H9 (cell line): ENCODE measurements around the gene NTSR1. TPM values are rescaled to one million over a fixed set of nuclear protein-coding genes. Genes with fewer than 3 reads are reported as not detected.

Experiments used
- DNase-seq: peaks from one replicate; pipeline ENCODE4 v3.0.0-alpha.2; 2017
- H2AFZ ChIP-seq: one replicate; pipeline ENCODE4 v1.6.1; 2013; ENCODE audit warnings: mild to moderate bottlenecking, low read length, control low read depth, moderate library complexity
- H2AK5ac ChIP-seq: 2 replicates; pipeline ENCODE4 v1.6.1; 2013; ENCODE audit warnings: low read length, control low read depth, mixed read lengths; ENCODE audit not compliant: insufficient read length
- H2BK120ac ChIP-seq: one replicate; pipeline ENCODE4 v1.6.1; 2013; ENCODE audit warnings: low read depth, mild to moderate bottlenecking, low read length, control low read depth, inconsistent platforms; ENCODE audit not compliant: poor library complexity, severe bottlenecking
- H2BK12ac ChIP-seq: 2 replicates; pipeline ENCODE4 v1.6.1; 2013; ENCODE audit warnings: low read length, control low read depth, mixed read lengths, low read depth; ENCODE audit not compliant: insufficient read length
- H2BK15ac ChIP-seq: 2 replicates; pipeline ENCODE4 v1.6.1; 2013; ENCODE audit warnings: low read depth, low read length, control low read depth
- H2BK20ac ChIP-seq: one replicate; pipeline ENCODE4 v1.6.1; 2013; ENCODE audit warnings: low read depth, mild to moderate bottlenecking, low read length, control low read depth, inconsistent platforms; ENCODE audit not compliant: poor library complexity, severe bottlenecking
- H2BK5ac ChIP-seq: 2 replicates; pipeline ENCODE4 v1.6.1; 2013; ENCODE audit warnings: low read length, control low read depth, mixed read lengths; ENCODE audit not compliant: insufficient read length
- H3K14ac ChIP-seq: 2 replicates; pipeline ENCODE4 v1.6.1; 2013; ENCODE audit warnings: low read length, control low read depth; ENCODE audit not compliant: insufficient read depth
- H3K18ac ChIP-seq: 2 replicates; pipeline ENCODE4 v1.6.1; 2013; ENCODE audit warnings: low read depth, mild to moderate bottlenecking, mixed read lengths, low read length, control low read depth; ENCODE audit not compliant: insufficient read length
- H3K23ac ChIP-seq: 2 replicates; pipeline ENCODE4 v1.6.1; 2013; ENCODE audit warnings: low read length, control low read depth, mixed read lengths, low read depth; ENCODE audit not compliant: insufficient read length
- H3K23me2 ChIP-seq: 2 replicates; pipeline ENCODE4 v1.6.1; 2013; ENCODE audit warnings: low read depth, mild to moderate bottlenecking, mixed read lengths, low read length, control low read depth; ENCODE audit not compliant: insufficient read length, poor library complexity, severe bottlenecking
- H3K27ac ChIP-seq: 2 replicates; pipeline ENCODE4 v1.5.1; 2013; ENCODE audit warnings: low read length, control low read depth, mixed read lengths, low read depth; ENCODE audit not compliant: insufficient read length
- H3K27me3 ChIP-seq: 2 replicates; pipeline ENCODE4 v1.6.1; 2013; ENCODE audit warnings: low read length, control low read depth, inconsistent platforms; ENCODE audit not compliant: insufficient read depth
- H3K4ac ChIP-seq: 2 replicates; pipeline ENCODE4 v1.6.1; 2013; ENCODE audit warnings: low read depth, mild to moderate bottlenecking, control low read depth, inconsistent platforms, low read length, moderate library complexity
- H3K4me1 ChIP-seq: 2 replicates; pipeline ENCODE4 v1.6.1; 2013; ENCODE audit warnings: low read length, control low read depth, inconsistent platforms; ENCODE audit not compliant: insufficient read depth
- H3K4me2 ChIP-seq: 2 replicates; pipeline ENCODE4 v1.6.1; 2013; ENCODE audit warnings: low read length, control low read depth, mixed read lengths; ENCODE audit not compliant: insufficient read length, insufficient read depth
- H3K56ac ChIP-seq: 2 replicates; pipeline ENCODE4 v1.6.1; 2013; ENCODE audit warnings: low read depth, mild to moderate bottlenecking, mixed read lengths, low read length, control low read depth; ENCODE audit not compliant: insufficient read length
- H3K79me1 ChIP-seq: 2 replicates; pipeline ENCODE4 v1.6.1; 2013; ENCODE audit warnings: low read depth, mild to moderate bottlenecking, moderate library complexity, low read length, control low read depth, inconsistent platforms; ENCODE audit not compliant: insufficient read depth, poor library complexity, severe bottlenecking
- H3K79me2 ChIP-seq: 2 replicates; pipeline ENCODE4 v1.6.1; 2013; ENCODE audit warnings: low read length, control low read depth, inconsistent platforms; ENCODE audit not compliant: insufficient read depth
- H3K9ac ChIP-seq: 2 replicates; pipeline ENCODE4 v1.6.1; 2013; ENCODE audit warnings: low read length, control low read depth, mixed read lengths; ENCODE audit not compliant: insufficient read length; ENCODE audit errors: extremely low read depth
- H3K9me3 ChIP-seq: one replicate; pipeline ENCODE4 v1.6.1; 2013; ENCODE audit warnings: low read depth, low read length, inconsistent platforms; ENCODE audit not compliant: control insufficient read depth
- H3T11ph ChIP-seq: one replicate; pipeline ENCODE4 v1.6.1; 2013; ENCODE audit warnings: mild to moderate bottlenecking, low read length, control low read depth, inconsistent platforms
- H4K20me1 ChIP-seq: one replicate; pipeline ENCODE4 v1.6.1; 2013; ENCODE audit not compliant: control insufficient read depth, insufficient read length, insufficient read depth
- H4K5ac ChIP-seq: 2 replicates; pipeline ENCODE4 v1.6.1; 2013; ENCODE audit warnings: low read depth, mild to moderate bottlenecking, mixed read lengths, low read length, control low read depth; ENCODE audit not compliant: insufficient read length
- H4K8ac ChIP-seq: replicated peaks from 2 replicates; pipeline ENCODE4 v1.6.1; 2013; ENCODE audit warnings: low read length, control low read depth, mixed read lengths, low read depth; ENCODE audit not compliant: insufficient read length
- H4K91ac ChIP-seq: 2 replicates; pipeline ENCODE4 v1.6.1; 2013; ENCODE audit warnings: low read depth, mild to moderate bottlenecking, moderate library complexity, mixed read lengths, low read length, control low read depth; ENCODE audit not compliant: insufficient read length
- H3K27ac Mint-ChIP-seq, 3 experiments: 2 replicates in 2 of 3; 3 replicates in 1 of 3; pipeline ENCODE4 v1.8.0; 2020 to 2021; ENCODE audit warnings: mixed read lengths in 3 of 3, mild to moderate bottlenecking in 1 of 3, moderate library complexity in 1 of 3
- H3K27me3 Mint-ChIP-seq: 2 replicates; pipeline ENCODE4 v1.8.0; 2021; ENCODE audit warnings: low read depth, mild to moderate bottlenecking, moderate library complexity, mixed read lengths
- H3K36me3 Mint-ChIP-seq, 3 experiments: 2 replicates in 2 of 3; 3 replicates in 1 of 3; pipeline ENCODE4 v1.8.0; 2020 to 2021; ENCODE audit warnings: low read depth in 3 of 3, mixed read lengths in 3 of 3; ENCODE audit not compliant: insufficient read depth in 1 of 3
- H3K4me1 Mint-ChIP-seq, 2 experiments: 2 replicates each; pipeline ENCODE4 v1.8.0; 2020; ENCODE audit warnings: mixed read lengths in 2 of 2
- H3K4me3 Mint-ChIP-seq, 2 experiments: 2 replicates in 1 of 2; 3 replicates in 1 of 2; pipeline ENCODE4 v1.8.0; 2020 to 2021; ENCODE audit warnings: mild to moderate bottlenecking in 2 of 2, mixed read lengths in 2 of 2, moderate library complexity in 1 of 2
- H3K9me3 Mint-ChIP-seq, 2 experiments: 2 replicates in 1 of 2; 3 replicates in 1 of 2; pipeline ENCODE4 v1.8.0; 2020; ENCODE audit warnings: mild to moderate bottlenecking in 2 of 2, mixed read lengths in 2 of 2, moderate library complexity in 1 of 2
- WGBS: extraction: QIAGEN DNeasy Blood & Tissue Kit; methylation state at CpG from one replicate; pipeline ENCODE4 v1.1.7; 2013; ENCODE audit warnings: missing lambda C conversion rate, low lambda C conversion rate, mixed read lengths; ENCODE audit not compliant: insufficient read length; ENCODE audit errors: extremely low coverage; 5-methylcytosine and 5-hydroxymethylcytosine counted together
- total RNA-seq: library from RNA; stranded (reverse); gene quantifications from 2 replicates; pipeline ENCODE4 v1.2.1, GENCODE V29; 2021
- TF ChIP-seq, protein P1 (sequence below): fragments of 200-600 bp; sonication (generic); conservative IDR thresholded peaks from 3 replicates; pipeline ENCODE4 v1.8.0; 2021; ENCODE audit warnings: antibody characterized with exemption, mild to moderate bottlenecking

The NTSR1 gene
- total RNA-seq, 1 experiment from 2014 or later: 0.11 TPM

GRCh38 chr20:62678553-62678952 is 30.1 kb upstream of the NTSR1 start:
- Histone ChIP-seq H4K91ac (no peak overlapping the region), H3K27ac (no peak overlapping the region), H2BK120ac (no peak overlapping the region), H3K9me3 (no peaks in the 10 kb centered on the region), H2BK12ac (no peak overlapping the region), H2BK15ac (no peak overlapping the region), H3K4ac (no peak overlapping the region), H2BK20ac (no peak overlapping the region), H3K23ac (no peak overlapping the region), H2BK5ac (no peak overlapping the region), H4K20me1 (no peaks in the 10 kb centered on the region), H3K4me2 (no peak overlapping the region), H2AFZ (no peak overlapping the region), H3K9ac (no peak overlapping the region), H3T11ph (no peak overlapping the region), H3K18ac (no peak overlapping the region), H4K8ac (no peak overlapping the region), H3K23me2 (no peaks in the 10 kb centered on the region), H3K4me1 (no peaks in the 10 kb centered on the region), H3K14ac (no peak overlapping the region), H3K56ac (no peak overlapping the region), H3K79me2 (no peaks in the 10 kb centered on the region), H3K79me1 (no peaks in the 10 kb centered on the region), H4K5ac (no peak overlapping the region), H2AK5ac (no peak overlapping the region), H3K27me3 (no peaks in the 10 kb centered on the region)
- Mint-ChIP-seq H3K4me3 (no peak overlapping the region), H3K27ac (peak overlapping the region in 1 of 3 experiments; percentile 29; a peak in 1 of 7 replicates), H3K36me3 (peaks cover 2 to 11% (median 7%) of the 10 kb centered on the region in 3 experiments; a peak in 3 of 7 replicates), H3K27me3 (peaks cover 23% of the 10 kb centered on the region), H3K4me1 (no peaks in the 10 kb centered on the region), H3K9me3 (peaks cover 11 to 13% of the 10 kb centered on the region in 2 experiments)
- no CpG with 5 or more reads among the region's 9 CpGs for WGBS
- TF ChIP-seq, protein P1, sequence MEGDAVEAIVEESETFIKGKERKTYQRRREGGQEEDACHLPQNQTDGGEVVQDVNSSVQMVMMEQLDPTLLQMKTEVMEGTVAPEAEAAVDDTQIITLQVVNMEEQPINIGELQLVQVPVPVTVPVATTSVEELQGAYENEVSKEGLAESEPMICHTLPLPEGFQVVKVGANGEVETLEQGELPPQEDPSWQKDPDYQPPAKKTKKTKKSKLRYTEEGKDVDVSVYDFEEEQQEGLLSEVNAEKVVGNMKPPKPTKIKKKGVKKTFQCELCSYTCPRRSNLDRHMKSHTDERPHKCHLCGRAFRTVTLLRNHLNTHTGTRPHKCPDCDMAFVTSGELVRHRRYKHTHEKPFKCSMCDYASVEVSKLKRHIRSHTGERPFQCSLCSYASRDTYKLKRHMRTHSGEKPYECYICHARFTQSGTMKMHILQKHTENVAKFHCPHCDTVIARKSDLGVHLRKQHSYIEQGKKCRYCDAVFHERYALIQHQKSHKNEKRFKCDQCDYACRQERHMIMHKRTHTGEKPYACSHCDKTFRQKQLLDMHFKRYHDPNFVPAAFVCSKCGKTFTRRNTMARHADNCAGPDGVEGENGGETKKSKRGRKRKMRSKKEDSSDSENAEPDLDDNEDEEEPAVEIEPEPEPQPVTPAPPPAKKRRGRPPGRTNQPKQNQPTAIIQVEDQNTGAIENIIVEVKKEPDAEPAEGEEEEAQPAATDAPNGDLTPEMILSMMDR: no peak
- DNase-seq: no peak
